Esophagus muscularis mucosa (tissue), 4 donors: ENCODE results near the gene ASTN2.

Experiments used
- CTCF ChIP-seq, 3 experiments: fragments of 200-600 bp in 2 of 3; fragments of 450-650 bp in 1 of 3; sonication (generic) in 2 of 3; IDR thresholded peaks; one replicate each; pipeline ENCODE4 v1.5.1; 2017 to 2019; ENCODE audit warnings: antibody characterized with exemption in 3 of 3, mild to moderate bottlenecking in 2 of 3, moderate library complexity in 1 of 3
- EP300 ChIP-seq: sonication (generic); formaldehyde crosslinking; IDR thresholded peaks from one replicate; pipeline ENCODE4 v1.6.1; 2017; ENCODE audit warnings: antibody characterized with exemption
- POLR2A ChIP-seq: fragments of 450-650 bp; IDR thresholded peaks from one replicate; pipeline ENCODE4 v1.6.1; 2017; ENCODE audit warnings: antibody characterized with exemption, moderate library complexity, mild to moderate bottlenecking, low read depth
- POLR2AphosphoS5 ChIP-seq, 2 donors: sonication (generic); formaldehyde crosslinking; IDR thresholded peaks; one replicate each; pipeline ENCODE4 v1.6.1; 2017; ENCODE audit warnings: antibody characterized with exemption in 2 of 2

DNA sequence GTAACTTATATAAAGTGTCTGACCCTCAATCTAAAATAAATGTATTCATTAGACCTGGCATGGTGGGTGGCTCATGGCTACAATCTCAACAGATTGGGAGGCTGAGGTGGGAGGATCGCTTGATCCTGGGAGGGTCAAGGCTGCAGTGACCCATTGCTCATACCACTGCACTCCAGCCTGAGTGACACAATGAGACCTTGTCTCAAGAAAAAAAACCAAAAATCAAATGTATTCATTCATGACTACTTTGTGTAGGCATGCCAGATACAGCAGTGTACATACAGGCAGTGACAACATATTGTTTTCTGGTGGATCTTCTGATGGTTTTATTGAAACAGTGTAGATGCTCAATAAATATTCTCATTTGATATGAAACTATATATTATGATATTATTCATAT lies 526.8 kb downstream of the ASTN2 start:
- TF ChIP-seq CTCF (IDR thresholded peaks at IDR 0.05), result no peak
- TF ChIP-seq POLR2A, result no peak
- no peak for TF ChIP-seq POLR2AphosphoS5 (IDR thresholded peaks at IDR 0.05)
- TF ChIP-seq EP300, result no peak
